HG03025 (cell line): ENCODE measurements around the gene PIGX.

Experiments
- ATAC-seq: cut with Tn5 transposase; IDR thresholded peaks from one replicate; pipeline ENCODE4 v1.9.1; 2021; ENCODE audit warnings: mild to moderate bottlenecking, moderate library complexity; ENCODE audit not compliant: unreplicated experiment, low FRiP score

PIGX gene

DNA sequence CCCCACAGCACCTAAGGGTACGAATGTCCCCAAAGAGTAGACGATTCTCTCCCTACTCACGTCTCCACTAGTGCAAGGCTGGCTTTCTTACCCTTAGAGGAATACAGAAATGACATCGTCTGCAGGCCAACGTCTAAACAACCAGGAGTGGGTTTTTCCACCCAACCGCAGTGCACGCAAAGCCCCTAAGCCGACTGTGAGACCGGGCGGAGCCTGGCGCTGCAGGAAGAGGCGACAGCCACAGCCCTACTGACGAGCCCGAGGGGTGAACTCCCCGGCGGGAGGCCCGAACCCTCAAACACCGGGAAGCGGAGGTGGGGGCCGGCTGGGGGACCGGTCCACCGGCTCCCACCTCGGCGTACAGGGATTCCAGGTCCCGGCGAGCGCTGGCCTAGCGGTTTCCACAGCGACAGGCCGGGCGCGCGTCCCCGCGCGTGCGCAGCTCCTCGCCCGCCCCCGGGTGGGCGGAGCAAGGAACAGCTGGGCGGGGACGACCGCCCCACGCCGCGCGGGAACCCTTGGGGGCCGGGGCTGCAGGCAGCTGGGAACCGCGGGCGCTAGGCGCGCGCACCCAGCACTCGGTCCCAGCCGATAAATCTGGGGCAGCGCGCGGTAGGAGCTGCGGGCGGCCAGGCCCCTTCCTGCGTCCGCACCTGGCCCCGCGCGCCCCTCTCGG lies at the start of gene PIGX, which contains the start of gene CEP19:
Gene PIGX (plus strand): TSS at position 540 of the 676 bp plus-strand sequence.
Gene CEP19 (minus strand): TSS at position 413 of the 676 bp plus-strand sequence. CDS start 3,593 bp downstream, outside the sequence.
- peak; percentile 72 for ATAC-seq

DNA sequence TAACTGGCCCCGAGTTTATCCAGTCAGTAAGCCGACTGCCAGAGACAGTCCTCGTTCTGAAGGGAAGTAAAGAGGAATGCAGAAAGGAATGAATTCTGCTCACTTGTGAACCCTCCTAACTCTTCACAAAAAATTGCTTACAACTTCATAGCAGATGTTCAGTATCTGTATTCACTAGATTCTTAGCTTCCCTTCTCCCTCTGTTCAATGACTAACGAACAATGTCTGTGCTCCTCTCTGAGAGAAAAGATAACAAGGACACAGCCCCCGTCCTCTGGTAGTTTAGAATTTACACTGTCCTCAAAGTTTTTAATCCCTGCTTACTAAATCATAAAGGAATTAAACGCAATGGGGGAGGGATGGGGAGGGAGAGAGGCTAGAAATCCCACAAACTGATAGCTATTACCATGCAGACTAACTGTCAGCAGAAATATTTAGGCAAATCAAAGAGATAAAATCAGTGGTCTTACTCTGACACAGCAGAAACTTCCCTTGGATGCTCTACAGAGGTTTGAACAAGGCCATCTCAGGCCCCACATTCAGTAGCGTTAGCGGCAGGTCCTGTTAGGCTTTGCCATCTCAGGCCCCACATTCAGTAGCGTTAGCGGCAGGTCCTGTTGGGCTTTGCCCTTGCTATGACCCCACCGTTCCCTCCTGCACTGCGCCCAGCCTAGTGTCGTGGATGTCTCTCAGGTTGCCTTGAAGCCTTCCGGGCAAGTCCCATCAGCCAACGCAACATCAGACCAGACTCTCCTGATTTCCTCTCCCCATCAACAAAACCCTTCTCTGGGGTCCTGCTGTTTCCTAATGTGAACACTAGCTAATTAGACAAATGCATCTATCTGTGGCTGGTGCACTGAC lies 49.2 kb upstream of the PIGX start:
- ATAC-seq: no peak

DNA sequence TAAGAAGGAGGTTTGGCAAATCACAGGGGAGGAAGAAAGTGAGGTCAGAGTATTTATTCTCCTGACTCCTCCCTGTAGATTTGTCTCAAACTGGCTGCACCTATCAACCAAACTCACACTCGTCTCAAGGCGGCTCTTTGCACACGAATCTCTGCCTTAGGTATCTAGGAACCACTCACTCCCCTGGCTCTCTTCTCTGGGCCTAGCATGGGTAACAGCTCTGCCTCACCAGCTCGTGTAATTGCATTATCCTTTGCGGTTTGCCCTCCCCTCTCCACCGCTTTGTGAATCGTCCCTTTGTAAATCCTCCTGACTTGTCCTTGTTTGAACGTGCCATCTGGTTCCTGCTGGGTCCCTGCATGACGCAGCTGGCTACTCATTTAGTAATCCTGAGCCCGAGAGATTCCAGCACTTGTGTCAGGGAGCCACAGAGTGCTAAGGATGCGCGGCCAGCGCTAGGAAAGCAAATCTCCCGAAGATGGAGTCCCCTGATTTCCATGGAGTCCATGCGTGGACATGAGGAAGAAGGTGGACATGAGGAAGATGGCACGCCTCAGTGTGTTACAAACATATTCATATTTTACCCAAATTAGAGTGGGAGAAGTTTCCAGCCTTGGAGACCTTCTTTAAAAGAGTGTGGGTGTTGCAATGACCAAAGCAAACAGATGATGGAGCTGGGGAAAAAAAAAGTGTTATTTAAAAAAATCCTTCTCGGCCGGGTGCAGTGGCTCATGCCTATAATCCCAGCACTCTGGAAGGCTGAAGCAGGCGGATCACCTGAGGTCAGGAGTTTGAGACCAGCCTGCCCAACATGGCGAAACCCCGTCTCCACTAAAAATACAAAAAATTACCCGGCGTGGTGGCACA lies 45.9 kb upstream of the PIGX start:
- no peak for ATAC-seq

DNA sequence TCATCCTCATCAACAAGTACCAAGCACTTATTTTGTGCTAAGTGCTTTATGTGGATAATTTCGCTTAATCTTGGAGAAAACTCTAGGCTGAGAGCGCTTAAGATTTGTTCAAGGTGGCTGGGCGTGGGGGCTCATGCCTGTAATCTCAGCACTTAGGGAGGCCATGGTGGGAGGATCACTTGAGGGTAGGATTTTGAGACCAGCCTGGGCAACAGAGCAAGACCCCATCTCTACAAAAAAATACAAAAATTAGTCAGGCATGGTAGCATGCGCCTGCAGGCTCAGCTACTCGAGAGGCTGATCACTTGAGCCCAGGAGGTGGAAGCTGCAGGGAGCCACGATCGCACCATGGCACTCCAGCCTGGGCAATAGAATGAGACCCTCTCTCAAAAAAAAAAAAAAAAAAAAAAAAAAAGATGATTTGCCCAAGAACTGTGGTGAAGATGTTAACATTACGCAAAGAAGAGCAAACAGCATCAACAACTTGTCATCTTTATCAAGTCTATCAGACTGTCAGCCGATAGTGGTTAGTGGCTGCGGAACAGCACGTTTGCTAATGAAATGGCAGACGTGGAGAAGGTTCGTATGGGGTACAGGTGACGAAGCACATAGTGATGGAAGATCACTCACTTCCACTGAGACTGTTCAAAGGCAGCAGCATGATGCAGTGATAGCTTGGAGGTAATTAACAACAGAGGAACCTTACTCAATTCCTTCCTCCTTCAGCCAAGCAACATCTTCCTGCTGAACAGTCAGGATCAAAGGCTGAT lies 44.9 kb upstream of the PIGX start:
- no peak for ATAC-seq

DNA sequence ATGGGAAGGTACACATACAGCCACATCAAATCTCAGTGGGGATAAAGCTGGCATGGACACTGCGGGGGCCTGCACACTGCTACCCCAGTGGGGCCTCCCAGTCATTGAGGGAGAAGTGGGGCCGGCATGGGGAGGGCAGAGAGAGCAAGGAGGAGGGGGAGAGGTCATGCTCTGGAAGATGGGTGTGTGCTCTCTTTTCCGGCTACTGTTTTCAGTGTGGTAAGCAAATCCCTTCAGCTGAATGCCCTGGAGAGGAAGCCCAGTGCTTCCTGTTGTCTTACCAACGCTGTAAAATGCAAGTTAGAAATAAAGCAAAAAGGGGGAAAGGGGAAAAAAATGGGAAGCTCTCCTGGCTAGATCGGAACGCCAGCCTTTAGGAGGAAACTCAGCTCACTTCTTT lies 41.8 kb upstream of the PIGX start:
- ATAC-seq: no peak

DNA sequence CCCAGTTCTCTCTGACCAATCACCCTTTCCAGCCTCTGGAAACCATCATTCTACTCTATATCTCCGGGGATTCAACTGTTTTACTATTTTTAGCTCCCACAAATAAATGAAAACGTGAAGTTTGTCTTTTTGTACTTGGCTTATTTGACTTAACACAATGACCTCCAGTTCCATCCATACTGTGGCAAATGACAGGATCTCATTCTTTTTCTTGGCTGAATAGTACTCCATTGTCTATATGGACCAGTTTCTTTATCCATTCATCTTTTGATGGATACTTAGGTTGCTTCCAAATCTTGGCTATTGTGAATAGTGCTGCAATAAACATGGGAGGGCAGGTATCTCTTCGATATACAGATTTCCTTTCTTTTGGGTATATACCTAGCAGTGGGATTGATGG lies 38.5 kb upstream of the PIGX start:
- no peak for ATAC-seq

DNA sequence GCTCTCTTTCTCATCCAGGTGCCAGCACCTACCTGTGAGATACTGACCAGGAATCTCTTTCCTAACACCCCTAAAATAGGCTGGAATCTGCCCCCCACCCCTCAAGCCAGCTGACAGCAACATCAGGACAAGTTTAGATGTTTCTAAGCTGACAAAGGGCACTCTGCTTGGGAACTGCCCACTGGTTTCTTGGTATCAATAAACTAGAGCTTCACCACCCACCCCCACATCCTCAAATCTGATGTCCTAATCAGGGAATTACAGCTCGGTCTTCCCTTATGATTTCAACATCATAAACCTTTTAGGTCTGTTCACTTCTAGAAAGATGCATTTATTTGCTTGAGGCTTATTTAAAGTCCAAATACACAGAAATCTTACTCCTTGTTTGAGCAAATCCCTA lies 34.8 kb upstream of the PIGX start:
- no peak for ATAC-seq

DNA sequence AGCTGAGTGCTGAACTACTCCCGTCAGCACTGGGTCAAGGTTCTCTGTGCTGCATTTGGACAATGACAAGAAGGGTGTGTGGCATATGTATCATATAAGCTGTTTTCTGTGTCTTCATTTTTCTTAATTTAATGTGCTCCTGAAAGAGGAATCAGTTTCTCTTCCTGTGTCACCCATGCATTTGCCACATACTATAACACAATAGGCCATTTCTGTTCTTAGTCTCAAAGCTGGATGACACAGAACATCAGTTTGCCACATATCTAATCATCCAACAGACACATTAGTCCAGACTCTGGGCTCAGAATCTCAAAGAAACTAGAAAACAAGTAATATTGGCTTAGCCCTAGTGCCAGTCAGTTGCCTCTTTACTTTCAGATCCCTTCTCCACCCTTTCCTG lies 34.2 kb upstream of the PIGX start:
- ATAC-seq: no peak

DNA sequence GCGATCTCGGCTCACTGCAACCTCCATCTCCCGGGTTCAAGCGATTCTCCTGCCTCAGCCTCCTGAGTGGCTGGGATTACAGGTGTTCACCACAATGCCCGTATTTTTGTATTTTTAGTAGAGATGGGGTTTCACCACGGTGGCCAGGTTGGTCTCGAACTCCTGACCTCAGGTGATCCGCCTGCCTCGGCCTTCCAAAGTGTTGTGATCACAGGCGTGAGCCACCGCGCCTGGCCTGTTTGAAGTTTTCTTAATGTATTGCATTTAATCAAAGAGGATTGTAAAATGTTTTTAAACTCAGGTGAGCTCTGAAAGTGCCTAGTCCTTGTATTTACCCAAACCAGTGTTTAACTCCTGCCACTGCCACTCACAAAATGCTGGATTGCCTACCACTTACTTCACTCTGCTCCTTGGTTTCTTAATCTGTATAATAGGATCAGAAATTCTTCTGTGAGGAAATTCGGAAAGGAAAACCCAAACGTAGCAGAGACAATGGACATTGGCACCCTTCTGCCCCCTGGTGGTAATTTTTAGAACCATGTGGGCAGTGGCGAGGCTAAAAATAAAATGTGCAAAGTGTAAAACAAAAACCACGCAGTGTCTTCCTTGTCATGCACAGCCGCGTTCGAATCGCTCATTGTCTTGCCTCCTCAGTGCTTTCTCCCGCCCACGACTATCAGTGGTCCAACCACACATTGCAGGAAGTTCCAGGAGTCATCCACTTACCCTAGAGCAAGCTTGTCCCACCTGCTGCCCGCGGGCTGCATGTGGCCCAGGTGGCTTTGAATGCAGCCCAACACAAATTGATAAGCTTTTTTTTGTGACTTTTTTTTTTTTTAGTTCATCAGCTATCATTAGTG lies 27.4 kb upstream of the PIGX start:
- ATAC-seq: no peak

DNA sequence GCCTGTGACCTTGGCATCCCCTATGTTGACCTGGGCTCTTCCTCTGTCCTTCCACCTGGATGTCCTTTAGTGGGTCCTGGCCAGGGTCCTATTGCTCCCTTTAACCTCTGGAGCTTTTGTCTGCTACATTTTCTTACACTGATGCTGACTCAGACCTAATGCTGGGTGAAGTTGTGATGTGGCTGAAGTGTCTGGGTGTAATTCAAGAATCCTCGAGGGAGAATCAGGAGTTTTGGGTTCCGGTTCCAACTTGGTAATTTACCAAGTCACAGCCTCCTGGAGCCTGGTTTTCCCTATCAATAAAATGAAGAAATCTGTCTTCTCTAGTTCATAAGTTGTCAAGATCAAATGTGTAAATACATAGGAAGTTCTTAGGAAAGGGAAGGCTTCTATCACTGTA lies 25.7 kb upstream of the PIGX start:
- ATAC-seq: no peak

DNA sequence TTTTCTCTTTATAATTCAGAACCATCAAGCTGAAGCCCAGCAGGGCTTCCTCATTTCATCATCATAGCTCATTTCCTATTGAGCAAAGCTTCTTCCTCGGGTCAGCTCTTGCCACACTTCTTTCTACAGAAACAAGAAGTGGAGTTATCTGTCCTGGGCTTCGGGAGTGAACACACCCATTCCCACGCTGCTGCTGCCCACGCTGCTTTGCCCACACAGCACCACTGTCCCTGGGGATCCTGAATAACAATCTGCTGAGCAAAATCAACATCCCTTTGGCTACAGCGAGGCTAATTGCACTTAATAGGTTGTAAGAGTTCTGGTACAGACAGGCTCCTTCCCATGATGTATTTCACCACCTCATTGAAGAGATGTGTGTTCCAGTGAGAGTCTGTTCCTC lies 23.8 kb upstream of the PIGX start:
- no peak for ATAC-seq

DNA sequence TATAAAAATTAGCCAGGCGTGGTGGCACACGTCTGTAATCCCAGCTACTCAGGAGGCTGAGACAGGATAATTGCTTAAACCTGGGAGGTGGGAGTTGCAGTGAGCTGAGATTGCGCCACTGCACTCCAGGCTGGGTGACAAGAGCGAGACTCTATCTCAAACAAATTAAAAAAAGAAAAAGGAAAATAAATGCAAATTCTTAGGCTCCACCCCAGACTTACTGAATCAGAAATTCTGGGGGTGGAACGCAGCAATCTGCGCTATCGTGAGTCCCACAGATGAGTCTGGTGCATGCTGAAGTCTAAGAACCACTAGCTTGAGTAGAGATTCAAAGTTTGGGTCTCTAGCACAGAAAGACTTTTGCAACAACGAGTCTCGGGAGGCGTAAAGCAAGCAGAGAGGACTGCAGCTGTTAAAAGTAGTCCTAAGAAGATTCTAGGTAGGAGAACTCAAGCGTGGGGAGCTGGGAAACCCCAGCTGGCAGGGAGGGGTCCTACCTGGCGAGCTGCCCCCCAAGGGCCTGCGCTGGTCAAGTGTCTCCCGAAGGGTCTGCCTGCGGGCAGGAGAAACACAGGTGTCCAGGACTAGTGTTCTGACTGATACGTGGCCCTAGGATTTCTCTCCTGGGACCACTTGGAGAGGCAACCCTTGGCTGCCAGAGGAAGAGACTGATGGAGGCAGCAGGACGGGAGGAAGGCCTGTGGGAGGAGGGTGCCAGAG lies 22.1 kb upstream of the PIGX start:
- no peak for ATAC-seq

DNA sequence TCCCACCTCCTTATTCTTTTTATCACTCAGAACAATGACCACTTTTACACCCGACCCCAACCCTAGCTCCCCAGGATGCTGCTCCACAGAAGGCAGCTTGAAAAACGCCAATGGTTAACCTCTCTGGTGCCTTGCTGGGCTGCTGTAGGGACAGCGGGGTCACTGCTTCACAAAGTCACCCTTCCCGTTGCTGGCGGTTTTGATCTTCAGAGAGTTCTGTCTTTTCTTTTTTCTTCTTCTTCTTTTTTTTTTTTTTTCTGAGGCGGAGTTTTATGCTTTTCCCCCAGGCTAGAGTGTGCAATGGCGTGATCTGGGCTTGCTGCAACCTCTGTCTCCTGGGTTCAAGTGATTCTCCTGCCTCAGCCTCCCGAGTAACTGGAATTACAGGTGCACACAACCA lies 20.8 kb upstream of the PIGX start:
- ATAC-seq: no peak

DNA sequence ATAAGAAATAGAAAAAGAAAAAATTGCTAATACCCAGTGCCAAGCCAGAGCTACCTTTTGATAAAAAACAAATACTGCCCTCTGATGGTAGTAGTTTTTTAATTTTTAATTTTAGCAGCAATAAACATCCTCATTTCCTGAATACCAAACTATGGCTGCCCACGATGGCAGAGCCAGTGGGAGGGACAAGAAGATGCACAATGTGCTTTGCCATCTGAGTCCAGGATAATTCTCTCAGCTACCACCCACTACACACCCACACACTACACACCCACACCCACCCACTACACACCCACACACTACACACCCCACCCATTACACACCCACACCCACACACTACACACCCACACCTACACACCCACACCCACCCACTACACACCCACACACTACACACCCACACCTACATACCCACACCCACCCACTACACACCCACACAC lies 18.0 kb upstream of the PIGX start:
- ATAC-seq: no peak

DNA sequence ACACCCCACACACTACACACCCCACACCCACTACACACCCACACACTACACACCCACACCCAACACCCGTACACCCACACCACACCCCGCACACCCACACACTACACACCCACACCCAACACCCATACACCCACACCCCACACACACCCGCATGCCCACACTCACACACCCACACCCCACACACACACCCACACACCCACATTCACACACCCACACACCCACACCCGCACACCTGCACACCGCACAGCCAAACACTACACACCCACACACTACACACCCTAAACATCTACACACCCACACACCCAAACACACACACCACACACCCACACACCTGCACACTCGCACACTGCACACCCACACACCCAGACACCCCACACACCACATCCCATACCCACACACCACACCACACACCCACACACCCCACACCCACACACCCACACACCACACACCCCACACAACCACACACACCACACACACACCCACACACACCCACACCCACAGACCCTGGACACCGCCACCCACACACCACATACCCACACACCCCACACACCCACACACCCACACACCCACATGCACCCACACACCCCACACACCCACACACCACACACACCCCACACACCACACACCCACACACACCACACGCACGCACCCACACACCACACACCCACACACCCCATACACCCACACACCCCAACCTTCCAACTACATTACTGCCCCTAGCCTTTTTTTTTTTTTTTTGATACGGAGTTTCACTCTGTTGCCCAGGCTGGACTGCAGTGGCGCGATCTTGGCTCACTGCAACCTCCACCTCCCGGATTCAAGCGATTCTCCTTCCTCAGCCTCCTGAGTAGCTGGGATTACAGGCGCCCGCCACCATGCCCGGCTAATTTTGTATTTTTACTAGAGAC lies 17.0 kb upstream of the PIGX start:
- ATAC-seq: no peak

DNA sequence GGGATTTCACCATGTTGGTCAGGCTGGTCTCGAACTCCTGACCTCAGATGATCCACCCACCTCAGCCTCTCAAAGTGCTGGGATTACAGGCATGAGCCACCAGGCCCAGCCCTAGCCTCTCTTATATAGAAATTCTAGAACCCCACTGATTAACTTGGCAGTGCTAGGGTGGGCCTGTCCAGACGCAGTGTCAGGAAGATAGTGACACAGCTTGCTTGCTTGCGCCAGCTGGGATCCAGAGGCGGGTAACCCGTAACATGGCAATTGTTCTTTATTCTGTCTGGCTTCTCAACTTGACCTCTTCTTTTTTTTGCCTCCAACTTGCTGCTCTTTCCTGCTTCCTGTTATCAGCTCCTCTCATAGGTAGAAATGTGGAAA lies 16.3 kb upstream of the PIGX start:
- ATAC-seq: no peak

DNA sequence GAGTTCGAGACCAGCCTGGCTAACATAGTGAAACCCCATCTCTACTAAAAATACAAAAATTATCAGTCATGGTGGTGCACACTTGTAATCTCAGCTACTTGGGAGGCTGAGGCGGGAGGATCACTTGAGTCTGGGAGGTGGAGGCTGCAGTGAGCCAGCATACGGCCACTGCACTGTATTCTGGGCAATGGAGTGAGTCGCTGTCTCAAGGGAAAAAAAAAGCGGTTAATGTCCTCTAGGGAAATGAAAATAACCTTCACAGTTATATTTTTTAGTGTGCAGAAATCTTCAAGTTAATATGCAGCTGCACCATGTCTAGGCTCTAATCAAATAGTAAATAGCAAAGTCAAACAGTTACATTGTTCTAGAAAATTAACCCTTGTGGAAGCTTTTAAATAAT lies 14.9 kb upstream of the PIGX start:
- no peak for ATAC-seq

DNA sequence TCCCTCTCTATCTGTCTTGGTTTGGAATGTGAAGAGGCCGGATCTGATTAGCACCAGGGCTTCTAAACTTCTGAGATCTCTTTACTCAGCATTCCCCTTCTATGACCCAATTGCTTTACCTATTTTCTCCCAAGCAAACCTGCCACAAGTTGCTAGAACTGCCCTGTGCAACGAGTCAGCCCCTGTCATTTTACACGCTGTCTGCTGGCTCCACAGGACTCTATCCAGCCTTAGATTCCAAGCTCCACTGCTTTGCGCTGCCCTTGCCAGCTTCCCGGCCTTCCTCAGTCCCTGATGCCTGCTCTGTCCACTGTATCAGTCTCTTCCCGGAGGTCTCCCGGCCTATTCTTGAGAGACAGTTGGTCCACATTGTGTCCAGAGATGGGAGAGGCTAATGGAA lies 12.4 kb upstream of the PIGX start:
- no peak for ATAC-seq
